T-helper 2 cell treated with Interferon-gamma antibody and Interleukin-4, amounts not matched to agents 100 ng/mL and 5 ng/mL, for 36 hours (primary cell): Measurements from ENCODE around the gene MYOD1. TPM values are rescaled to one million over a fixed set of nuclear protein-coding genes. Genes with fewer than 3 reads are reported as not detected.

Experiments
- intact Hi-C: fragments of 100-400 bp; cut with micrococcal nuclease; formaldehyde crosslinking; loops from one replicate; pipeline ENCODE4 v1.15.1; 2023
- total RNA-seq: library from RNA; stranded (reverse); gene quantifications from 2 replicates; pipeline ENCODE4 v1.2.3, GENCODE V29; 2022

MYOD1 gene
- total RNA-seq, 1 donor from 2014 or later, result not detected

DNA sequence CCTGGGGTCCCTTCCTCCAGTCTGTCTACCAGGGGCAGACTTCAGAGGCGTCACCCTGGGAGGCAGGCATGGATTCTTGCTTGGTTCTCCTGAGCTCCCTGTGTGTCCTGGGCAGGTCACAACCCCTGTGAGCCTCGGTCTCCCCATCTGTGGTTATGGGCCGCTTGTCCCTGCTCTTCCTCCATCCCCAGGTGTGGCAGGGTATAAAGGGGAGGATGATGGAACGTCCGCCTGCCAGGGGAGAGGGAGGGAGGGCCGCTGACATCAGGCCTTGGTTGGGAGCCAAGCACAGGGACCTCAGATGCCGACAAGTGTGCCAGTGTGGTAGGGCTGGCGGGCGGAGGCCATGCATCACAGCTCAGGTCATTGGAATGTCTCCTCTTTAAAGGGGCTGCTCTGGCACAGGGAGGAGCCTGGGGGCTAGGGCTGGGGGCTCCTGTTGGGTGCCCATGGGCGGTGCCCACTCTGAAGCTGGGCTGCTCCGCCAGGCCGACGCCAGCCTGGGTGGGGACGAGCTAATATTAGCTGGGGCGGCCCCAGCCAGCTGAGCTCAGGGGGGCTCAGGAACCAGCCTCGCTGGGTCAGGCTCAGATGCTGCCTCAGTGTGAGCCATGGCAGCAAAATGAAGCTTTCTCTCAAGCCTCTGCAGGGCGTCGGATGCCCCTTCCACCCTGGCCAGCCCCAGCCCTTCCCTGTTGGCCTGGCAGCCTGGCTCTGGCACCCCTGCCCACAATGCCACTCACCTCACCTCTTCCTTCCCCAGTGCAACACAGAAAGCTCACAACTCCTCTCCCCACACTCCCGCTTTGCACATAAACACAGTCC is 28.0 kb downstream of the MYOD1 start:
- intact Hi-C loops, result no loop called here

DNA sequence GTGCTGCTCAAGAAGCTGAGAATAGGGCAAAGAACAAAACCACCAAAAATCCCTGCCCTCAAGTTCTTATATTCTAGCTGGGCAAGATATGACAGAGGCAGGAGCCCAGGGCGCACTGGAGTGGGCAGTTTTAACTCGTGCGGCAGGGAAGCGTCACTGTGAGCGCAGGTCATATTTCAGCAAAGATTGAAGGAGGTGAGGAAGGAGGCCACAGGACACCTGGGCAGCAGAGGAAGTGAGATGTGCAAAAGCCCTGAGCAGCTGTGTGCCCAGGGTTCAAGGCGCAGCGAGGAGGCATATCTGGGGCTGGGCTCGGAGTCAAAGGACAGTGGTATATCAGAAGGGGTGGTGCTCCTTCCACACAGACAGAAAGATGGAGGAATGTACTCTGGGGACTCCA is 28.7 kb downstream of the MYOD1 start:
- intact Hi-C loops, result no loop called here

DNA sequence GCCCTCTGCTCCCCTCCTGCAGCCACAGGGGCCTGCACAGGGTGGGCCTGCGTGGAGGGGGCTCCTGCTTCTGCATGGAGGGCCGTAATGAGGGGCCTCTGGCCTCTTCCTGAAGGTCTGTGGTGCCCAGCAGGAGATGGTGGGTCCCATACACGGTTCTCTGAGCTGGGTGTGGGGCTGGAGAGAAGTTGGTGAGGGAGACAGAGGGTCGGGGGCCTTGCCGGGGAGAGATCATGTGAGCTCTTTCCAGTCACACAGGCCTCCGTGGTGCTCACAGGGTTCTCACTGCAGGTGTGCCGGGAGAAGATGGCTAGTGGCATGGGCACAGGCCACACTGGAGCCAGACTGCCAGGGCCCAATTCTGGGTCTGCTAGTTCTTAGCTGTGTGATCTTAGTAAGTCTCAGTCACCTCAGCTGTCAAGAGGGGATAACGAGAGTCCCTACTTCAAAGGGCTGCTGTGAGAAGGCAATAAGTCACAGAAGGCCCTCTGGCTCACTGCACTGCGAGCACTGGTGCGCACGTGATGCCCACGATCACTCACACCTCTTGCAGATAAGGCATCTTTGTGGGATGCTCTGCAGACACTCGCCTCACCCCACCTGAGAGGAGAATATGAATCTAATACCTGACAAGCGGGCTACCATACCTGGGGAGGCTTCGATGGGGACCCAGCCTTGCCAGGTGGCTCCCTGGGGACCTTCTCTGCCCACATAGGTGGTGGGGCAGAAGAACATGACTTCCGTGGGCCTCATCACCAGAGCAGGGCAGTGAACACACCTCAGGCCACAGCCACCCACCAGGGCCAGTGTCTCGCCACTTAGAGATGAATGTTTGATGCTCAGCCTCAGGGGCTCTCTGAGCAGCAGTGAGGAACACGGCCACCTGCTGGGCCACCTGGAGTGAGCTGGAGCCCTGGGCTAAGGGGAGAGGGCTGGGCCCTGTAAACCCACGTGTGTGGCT is 29.7 kb downstream of the MYOD1 start:
- intact Hi-C loops, result no loop called here

DNA sequence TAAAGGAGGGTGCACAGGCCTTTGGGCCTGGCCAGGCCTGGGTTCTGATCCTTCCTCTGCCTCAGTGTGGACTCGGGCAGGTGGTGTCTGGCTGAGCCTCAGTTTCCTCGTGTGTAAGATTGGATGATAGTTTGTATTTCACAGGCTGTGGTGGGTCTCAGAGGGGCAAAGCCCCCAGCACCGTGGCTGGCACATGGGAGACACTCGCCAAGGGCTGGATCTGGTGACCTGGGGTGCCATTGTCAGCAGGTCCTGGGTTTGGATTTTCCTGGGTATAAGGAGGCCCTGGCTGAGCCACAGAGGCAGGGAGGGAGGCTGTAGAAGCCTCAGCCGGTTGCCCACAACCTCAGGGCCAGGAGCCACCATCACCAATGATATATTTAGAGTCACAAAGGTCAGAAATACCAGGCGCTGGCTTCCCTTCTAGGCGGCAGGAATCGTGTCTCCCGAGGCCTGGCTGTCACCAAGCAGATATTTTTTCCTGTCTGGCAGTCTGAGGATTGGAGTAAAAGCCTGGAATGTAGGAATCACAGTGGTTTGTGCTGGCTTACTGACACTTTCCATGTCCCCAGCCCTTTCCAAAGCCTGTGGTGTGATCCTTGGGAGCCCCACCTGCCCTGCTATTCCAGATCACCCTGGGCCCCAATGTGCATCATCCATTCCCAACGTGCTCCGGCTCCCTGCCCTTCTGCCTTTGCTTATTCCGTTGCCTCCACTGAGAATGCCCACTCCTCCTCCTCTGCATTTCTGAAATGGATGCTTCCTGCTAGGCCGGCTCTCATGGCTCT is 30.8 kb downstream of the MYOD1 start:
- intact Hi-C loops, result no loop called here

DNA sequence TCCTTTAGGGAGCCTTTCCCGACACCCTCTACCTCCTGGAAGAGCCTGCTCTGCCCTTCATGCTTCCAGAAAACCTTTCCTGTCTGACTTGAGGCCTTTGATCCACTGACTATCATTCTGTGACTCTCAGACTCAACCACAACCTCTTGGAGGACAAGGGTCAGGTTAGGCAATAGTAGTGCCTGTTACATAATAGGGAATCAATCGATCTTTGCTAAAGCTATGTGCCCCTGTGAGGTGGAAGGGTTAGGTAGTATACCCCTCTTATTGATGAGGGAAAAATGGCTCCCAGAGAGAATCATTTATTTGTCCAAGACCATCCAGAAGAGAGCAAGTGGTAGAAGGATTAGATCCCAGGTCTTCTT is 31.4 kb downstream of the MYOD1 start:
- intact Hi-C loops, result no loop called here

DNA sequence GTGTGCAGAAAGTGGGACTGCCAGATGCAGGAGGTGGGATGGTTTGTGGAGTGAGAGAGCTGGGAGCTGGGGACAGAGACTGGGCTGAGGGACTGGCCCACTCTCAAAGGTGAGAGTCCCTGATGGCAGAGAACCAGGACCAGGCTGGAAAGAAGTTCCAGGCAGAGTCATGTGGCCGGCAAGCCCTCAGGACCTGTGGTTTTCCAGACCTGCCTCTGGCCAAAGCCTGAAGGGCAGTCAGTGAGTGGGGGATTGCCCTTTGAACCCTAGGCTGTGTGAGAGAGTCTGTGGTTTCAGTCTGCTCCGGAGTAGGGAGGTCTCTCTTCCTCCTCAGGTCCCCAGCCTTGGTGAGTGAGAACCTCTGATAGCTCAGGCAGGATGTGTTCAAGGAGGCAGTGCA is 32.2 kb downstream of the MYOD1 start:
- intact Hi-C loops, result no loop called here

DNA sequence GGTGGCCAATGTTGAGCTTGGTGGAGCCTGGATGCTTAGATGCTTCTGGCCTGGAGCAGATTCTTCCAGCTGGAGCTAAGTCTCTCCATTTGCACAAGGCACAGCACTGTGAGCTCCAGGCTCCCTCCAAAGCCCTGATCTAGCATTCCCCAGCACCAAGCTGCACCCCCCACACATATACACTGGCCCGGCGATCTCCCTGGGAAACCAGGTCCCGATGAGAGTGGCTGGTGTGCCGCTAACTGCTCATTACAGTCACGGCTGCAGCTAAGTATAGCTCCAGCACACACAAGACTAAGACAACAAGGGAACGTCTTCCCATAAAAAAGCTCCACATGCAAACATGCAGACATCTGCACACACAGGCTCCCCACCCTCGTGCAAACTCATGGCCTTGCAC is 32.8 kb downstream of the MYOD1 start:
- intact Hi-C loops, result no loop called here

DNA sequence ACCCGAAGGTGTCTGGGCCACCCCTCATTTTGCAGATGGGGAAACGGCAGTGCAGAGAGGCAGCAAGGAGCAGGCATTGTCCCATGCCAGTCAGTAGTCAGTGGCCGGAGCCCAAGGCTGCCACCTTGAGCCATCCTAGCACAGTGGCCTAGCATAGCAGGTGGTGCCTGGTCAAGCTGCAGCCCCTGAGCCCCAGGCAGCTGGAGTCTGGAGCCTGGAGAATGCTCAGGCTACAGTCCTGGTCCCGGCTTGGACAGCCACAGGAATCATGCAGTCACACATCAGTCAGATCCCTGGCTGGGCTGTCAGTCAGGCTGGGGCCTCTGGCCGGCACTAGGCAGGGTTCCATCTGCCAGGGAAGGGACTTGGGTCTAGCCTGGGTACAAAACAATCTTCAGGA is 33.8 kb downstream of the MYOD1 start:
- intact Hi-C loops, result no loop called here

DNA sequence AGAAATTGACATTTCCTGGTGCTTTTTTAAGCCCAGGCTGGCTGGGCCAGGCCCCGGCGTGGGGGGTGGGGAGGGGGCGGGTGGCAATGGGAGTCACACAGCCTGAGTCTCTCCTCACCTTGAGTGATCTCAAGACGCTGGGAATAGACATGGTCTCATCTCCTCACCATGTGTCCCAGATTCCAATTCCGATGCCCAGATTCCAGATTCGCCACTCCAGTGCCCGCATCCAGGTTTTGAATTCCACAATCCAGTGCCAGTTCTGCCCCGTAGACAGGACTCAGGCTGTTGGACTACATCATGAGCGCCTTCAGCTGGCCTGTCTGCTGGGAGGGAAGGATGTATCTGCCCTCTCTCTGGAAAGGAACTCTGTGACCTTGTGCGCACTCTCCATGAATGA is 34.3 kb downstream of the MYOD1 start:
- intact Hi-C loops, result no loop called here

DNA sequence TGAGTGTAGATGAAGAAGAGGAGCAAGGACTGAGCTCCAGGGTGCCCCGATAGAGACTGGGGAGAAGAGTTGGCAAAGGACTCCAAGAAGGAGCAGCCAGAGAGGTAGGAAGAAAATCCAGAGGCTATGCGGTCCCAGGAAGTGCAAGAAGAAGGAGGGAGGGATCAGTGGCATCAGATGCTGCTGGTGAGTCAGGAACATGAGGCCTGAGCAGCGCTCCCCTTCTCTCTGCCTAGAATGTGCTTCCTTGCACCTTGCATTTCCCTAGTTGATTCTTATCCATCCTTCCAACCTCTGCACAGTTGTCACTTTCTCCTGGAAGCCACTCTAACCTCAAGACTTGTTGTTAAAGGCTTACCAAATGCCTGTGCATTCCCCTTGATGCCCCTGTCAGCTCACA is 36.5 kb downstream of the MYOD1 start:
- intact Hi-C loops, result no loop called here

DNA sequence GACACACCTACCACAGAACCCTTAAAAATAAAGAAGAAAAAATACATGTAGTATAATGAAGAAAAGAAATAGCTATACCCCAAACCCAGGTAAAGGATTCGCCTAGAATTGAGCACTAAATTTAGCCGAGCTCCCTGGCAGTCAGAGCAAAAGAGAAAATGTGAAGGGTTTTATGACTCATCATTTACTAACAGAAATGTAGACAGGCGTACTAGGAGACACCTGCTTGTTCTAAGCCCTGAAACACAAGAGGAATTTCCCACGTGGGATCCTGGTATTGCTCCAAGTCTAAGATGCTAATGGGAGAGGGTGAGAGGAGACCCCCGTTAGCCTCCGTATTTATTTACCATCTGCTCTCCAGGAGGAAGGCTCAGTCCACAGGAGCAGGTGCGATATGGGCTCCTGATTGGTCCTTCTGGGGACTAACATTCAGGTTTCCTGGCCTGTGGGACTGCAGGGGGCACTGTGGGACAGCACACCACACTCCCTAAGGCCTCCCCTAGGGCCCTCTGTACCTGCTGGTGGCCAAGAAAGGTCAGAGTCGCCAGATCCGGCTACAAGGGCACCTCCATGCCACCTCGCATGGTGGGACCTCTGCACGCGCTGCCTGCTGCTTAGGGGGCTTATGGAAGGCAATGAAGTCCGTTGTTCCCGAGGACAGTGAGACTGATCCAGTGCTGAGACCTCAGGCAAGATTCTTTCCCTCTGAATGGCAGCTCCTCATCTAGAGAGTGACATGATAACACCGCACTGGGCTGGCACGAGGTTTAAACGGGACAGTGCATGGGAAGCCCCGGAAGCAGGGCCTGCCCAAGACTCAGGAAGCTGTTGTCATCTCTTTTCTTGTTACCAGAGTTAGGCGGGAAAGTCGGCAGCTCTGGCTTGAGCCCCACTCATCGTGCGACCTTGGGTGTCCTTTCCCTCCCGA is 41.0 kb downstream of the MYOD1 start:
- intact Hi-C loops, result loop anchor here (1.0 kb wide), 1 partner anchor 219 kb away; no protein-coding TSS in a partner anchor

DNA sequence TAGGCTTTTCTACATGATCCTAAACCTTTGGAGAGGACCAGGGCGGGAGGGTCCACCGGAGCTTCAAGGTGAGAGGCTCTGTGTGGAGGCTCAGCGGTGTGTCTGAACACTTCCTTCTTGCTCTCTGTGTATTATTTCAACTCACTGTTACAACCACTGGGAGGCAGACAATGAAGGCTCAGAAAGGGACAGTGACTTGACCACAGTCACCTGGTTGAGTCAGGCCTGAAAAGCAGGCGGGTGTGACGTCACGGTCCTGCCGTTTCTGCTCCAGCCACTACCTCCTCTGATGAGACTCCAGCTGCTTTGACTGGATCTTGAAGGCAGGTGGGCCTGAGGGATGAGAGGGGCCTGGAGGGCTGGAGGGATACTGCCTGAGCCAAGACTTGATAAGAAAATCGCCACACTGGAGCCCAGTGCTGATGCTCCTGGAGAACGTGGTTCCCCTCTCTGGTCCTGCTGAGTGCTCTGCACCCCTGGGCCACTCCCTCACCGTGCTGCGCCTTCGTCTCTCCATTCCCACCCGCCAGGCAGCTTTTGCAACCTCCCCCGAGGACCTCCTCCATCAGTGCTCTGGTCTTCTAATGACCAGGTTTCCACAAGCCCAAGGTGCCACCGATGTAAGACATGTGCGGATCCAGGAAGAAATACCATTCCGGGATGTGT is 43.1 kb downstream of the MYOD1 start:
- intact Hi-C loops, result no loop called here

DNA sequence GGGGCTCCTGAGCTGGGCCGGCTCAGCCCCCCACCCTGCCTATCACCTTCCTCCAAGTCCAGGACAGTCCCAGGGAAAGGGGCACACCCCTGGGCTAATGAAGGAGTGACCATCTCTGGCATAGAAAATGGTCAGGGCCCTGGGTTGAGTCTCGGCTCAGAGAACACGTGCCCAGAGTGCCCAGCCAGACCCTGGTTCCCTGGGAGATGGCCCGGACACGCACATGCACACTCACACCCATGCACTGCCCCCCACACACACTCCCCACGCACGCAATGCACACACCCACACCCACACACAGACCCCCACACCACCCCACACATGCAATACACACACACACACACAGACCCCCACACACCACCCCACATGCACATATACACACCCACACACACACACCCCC is 43.9 kb downstream of the MYOD1 start:
- intact Hi-C loops, result no loop called here

DNA sequence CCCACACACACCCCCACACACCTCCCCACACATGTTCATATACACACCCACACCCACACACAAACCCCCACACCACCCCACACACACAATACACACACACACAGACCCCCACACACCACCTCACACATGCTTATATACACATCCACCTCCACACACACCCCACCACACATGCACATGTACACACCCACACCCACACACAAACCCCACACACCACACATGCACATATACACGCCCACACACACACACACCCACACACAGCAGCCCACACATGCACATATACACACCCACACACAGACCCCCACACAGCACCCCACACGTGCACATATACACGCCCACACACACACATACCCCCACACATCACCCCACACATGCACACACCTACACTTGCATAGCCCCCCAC is 44.3 kb downstream of the MYOD1 start:
- intact Hi-C loops, result no loop called here

DNA sequence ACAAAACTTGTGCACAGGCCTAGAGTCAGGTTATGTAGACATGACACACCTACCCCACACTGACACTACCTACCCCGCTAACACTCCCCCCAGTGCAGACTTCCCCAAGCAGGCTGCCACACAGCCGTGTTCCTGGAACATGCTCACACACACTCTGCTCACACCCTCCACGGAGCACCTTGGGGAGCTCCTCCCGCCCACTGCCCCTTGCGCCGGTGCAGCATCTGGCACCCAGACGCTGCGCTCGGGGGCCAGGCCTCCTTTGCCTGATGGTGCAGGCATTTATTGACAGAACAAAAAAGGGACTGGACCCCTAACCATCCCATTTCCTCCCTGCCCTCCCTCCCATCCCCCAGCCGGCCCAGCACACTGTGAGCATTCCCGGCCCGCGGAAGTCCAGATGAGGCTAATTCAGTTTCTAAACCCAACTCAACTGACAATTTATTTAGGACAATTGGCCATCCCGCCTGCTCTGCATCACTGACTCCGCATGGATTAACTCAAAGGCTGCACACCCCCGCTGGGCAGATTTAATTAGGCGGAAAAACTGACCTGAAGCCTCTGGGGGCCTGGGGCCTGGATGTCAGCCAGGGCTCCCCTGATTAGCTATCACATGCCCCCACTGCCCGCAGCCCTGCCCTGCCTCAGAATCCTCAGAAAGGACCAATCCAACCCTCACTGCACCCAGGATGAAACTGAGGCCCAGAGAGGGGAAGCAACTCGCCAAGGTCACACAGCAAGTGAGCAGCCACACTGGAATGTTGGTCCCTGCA is 45.3 kb downstream of the MYOD1 start:
- intact Hi-C loops, result no loop called here

DNA sequence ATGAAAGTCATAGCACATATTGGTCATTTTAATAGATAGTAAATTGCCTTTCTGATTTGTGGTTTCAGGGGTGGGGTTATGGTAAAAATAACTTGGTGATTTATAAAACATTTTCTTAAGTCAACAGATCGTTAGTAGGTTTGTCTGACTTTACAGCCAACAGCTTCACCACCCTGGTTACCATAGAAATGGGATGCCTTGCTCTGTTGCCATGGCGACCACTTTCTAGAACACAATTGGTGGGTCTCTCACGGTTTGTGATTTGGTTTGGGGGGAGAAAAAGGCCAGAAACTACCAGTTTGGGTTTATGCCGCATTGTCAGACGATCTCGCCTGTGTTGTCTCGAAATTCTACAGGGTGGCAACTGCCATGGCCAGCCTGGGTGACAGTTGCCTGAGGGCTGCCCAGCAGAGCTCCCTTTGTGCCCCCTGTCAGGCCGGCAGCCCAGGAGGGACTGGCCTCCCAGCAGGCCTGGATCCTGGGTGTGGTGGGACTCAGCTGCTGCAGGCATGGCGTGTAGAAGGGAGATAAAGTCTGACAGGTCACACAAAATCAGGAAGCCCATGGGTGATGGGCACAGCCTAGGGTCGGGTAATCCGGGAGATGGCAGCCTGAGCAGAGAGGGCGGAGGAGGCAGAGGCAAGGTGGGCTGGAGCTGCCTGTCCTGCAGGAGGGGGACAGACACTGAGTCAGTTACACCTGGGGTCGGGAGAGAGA is 46.1 kb downstream of the MYOD1 start:
- intact Hi-C loops, result no loop called here

DNA sequence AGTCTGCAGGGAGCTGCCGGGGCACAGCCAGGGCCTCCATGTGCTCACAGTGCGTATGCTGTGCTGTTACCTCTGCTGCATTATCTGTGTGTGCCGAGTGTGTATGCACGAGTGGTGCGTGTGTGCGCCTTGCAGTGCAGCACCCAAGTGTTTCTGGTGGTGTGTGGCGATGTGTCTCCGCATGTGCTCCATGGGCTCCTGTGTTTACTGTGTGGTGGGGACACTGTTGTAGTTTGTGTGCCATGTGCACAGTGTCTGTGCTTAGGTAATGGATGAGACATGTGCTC is 46.6 kb downstream of the MYOD1 start:
- intact Hi-C loops, result no loop called here

DNA sequence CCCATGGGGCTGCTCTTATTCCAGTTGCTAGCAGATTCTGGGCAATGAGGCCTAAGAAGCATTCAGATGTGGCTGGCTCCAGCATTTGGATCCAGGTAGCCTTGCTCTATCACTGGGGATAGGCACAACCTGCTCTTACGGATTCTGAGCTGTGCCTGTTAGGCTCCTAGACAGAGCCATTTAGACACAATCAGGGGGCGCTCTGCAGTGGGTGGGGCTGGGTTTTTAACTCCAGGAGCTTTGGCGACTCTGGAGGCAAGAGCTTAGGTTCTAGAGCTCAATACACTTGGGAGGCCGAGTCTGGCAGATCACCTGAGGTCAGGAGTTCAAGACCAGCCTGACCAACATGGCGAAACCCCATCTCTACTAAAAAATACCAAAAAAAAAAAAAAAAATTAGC is 47.2 kb downstream of the MYOD1 start:
- intact Hi-C loops, result no loop called here
